Measurements from ENCODE around the gene ZNF883. TPM values are rescaled to one million over a fixed set of nuclear protein-coding genes. Genes with fewer than 3 reads are reported as not detected.

The ZNF883 gene
- total RNA-seq, 1 experiment from 2014 or later = not detected

GRCh38 chr9:113042884-113043657 is 31.1 kb upstream of the ZNF883 start:
- Histone ChIP-seq H3K9ac (ENCODE audit: low read length) (no peak overlapping the region), H3K4me2 (ENCODE audit: low read length) (no peak overlapping the region), H3K4me3 (replicated peaks in 1 of 2; ENCODE audit: low read depth in 1 of 2, low read length in 2 of 2) (no peak overlapping the region), H3K36me3 (ENCODE audit: control insufficient read depth in 1 of 2, insufficient read depth in 2 of 2, low read length in 2 of 2) (peaks cover 0 to 5% of the 10 kb centered on the region in 2 experiments; a peak in 2 of 4 replicates), H3K27me3 (ENCODE audit: insufficient read depth, low read length) (no peaks in the 10 kb centered on the region), H3K27ac (ENCODE audit: low read depth, low read length) (no peak overlapping the region), H2AFZ (ENCODE audit: low read depth, low read length, poor library complexity, severe bottlenecking) (no peak overlapping the region), H3K4me1 (ENCODE audit: control insufficient read depth in 1 of 2, insufficient read depth in 2 of 2, low read length in 2 of 2) (no peaks in the 10 kb centered on the region), H3K9me2 (ENCODE audit: insufficient read depth) (no peaks in the 10 kb centered on the region), H3K79me2 (ENCODE audit: insufficient read depth, low read length) (no peaks in the 10 kb centered on the region), H4K20me1 (ENCODE audit: insufficient read depth) (no peaks in the 10 kb centered on the region), H3K9me3 (ENCODE audit: control insufficient read depth in 1 of 2, insufficient read depth in 1 of 2, low read depth in 1 of 2, low read length in 2 of 2) (peaks cover 41% of the 10 kb centered on the region in 2 experiments; a peak in 3 of 4 replicates)
- CTCF ChIA-PET = no interaction called here
- POLR2A ChIA-PET = no interaction called here
- ATAC-seq = no peak
- TF ChIP-seq EGR1 (IDR thresholded peaks at IDR 0.05; ENCODE audit: low read depth) (no peak), ZNF274 (IDR thresholded peaks at IDR 0.05; ENCODE audit: low read depth, low read length) (peak; percentile 98), SRF (IDR thresholded peaks at IDR 0.05; ENCODE audit: low read depth) (no peak), EZH2 (IDR thresholded peaks at IDR 0.05) (no peak), EZH2phosphoT487 (IDR thresholded peaks at IDR 0.05; ENCODE audit: borderline replicate concordance) (no peak)
- intact Hi-C loops (cut with micrococcal nuclease) = loop anchor here (10.0 kb wide), 1 partner anchor 48 kb away; no protein-coding TSS in a partner anchor
- RAD21 ChIA-PET (ENCODE audit: low non-redundant PET in 1 of 2, low total read pairs in 2 of 2, uncharacterized antibody in 2 of 2, unreplicated experiment in 2 of 2) = no interaction called here
- no TSS peak for BruUV-seq (replicated peaks)
- DNase-seq (ENCODE audit: low read depth, low spot score) = no peak

DNA sequence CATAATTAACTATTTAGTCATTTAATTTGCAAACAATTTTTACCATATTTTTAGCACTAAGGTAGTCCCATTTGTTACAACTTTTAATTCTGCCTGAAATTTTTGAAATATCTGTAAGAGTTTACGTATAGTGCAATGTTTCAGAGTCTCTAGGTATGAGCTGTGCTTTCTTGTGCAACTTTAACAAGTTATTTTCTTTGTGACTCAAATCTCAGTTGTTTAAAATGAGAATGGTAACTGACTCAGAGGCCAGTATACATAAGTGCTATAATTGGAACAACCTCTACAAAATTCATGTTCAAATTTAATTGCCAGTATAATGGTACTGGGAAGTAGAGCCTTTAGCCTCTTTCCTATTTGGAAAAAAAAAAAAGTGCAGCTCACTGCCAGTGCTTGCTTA is 14.2 kb upstream of the ZNF883 start:
- H3K9ac ChIP-seq (ENCODE audit: low read length) = no peak overlapping the region
- ChIA-PET RAD21 (ENCODE audit: low non-redundant PET in 1 of 2, low total read pairs in 2 of 2, uncharacterized antibody in 2 of 2, unreplicated experiment in 2 of 2) (no interaction called here), CTCF (no interaction called here), POLR2A (no interaction called here)
- DNase-seq (ENCODE audit: low read depth, low spot score) = no peak
- no peaks in the 10 kb centered on the region for H3K9me2 ChIP-seq (ENCODE audit: insufficient read depth)
- intact Hi-C loops (cut with micrococcal nuclease) = no loop called here
- no peak overlapping the region for H3K4me3 ChIP-seq (replicated peaks in 1 of 2; ENCODE audit: low read depth in 1 of 2, low read length in 2 of 2)
- no peak for ATAC-seq
- no peaks in the 10 kb centered on the region for H3K4me1 ChIP-seq (ENCODE audit: control insufficient read depth in 1 of 2, insufficient read depth in 2 of 2, low read length in 2 of 2)
- no peak overlapping the region for H3K4me2 ChIP-seq (ENCODE audit: low read length)
- no peaks in the 10 kb centered on the region for H3K36me3 ChIP-seq (ENCODE audit: control insufficient read depth in 1 of 2, insufficient read depth in 2 of 2, low read length in 2 of 2)
- no peak overlapping the region for H3K27ac ChIP-seq (ENCODE audit: low read depth, low read length)
- H2AFZ ChIP-seq (ENCODE audit: low read depth, low read length, poor library complexity, severe bottlenecking) = no peak overlapping the region
- H3K27me3 ChIP-seq (ENCODE audit: insufficient read depth, low read length) = no peaks in the 10 kb centered on the region
- no peaks in the 10 kb centered on the region for H3K79me2 ChIP-seq (ENCODE audit: insufficient read depth, low read length)
- no TSS peak for BruUV-seq (replicated peaks)
- peaks cover 0 to 3% of the 10 kb centered on the region in 2 experiments; a peak in 2 of 4 replicates for H3K9me3 ChIP-seq (ENCODE audit: control insufficient read depth in 1 of 2, insufficient read depth in 1 of 2, low read depth in 1 of 2, low read length in 2 of 2)
- H4K20me1 ChIP-seq (ENCODE audit: insufficient read depth) = no peaks in the 10 kb centered on the region
- TF ChIP-seq JUND (IDR thresholded peaks at IDR 0.05) (no peak), EZH2phosphoT487 (IDR thresholded peaks at IDR 0.05; ENCODE audit: borderline replicate concordance) (no peak), TCF7L2 (IDR thresholded peaks at IDR 0.05; ENCODE audit: borderline replicate concordance, extremely low read depth, insufficient read depth, insufficient read length) (no peak), EZH2 (IDR thresholded peaks at IDR 0.05) (no peak), SRF (IDR thresholded peaks at IDR 0.05; ENCODE audit: low read depth) (no peak), CBX3 (IDR thresholded peaks at IDR 0.05; ENCODE audit: low read depth) (no peak), ZFX (IDR thresholded peaks at IDR 0.05) (no peak), ZNF274 (IDR thresholded peaks at IDR 0.05; ENCODE audit: low read depth, low read length) (no peak), POLR2AphosphoS5 (IDR thresholded peaks at IDR 0.05; ENCODE audit: low read depth, low read length) (no peak), SIN3A (IDR thresholded peaks at IDR 0.05; ENCODE audit: low read depth) (no peak), SP1 (IDR thresholded peaks at IDR 0.05; ENCODE audit: low read depth) (no peak), POLR2A (IDR thresholded peaks at IDR 0.05; ENCODE audit: borderline replicate concordance, extremely low read depth, insufficient read depth, insufficient read length) (no peak), YY1 (IDR thresholded peaks at IDR 0.05; ENCODE audit: extremely low read depth, insufficient replicate concordance, low read depth, low read length) (no peak), RAD21 (IDR thresholded peaks at IDR 0.05; ENCODE audit: low read depth) (no peak), CTCF (IDR thresholded peaks at IDR 0.05 in 2 of 3, conservative IDR thresholded peaks at IDR 0.05 in 1 of 3; ENCODE audit: borderline replicate concordance in 1 of 3, insufficient read depth in 1 of 3, low read depth in 2 of 3, low read length in 2 of 3) (no peak), ELF1 (IDR thresholded peaks at IDR 0.05; ENCODE audit: borderline replicate concordance, low read depth) (no peak), CEBPB (IDR thresholded peaks at IDR 0.05; ENCODE audit: low read depth) (no peak)

Measured in HCT116 (cell line).